Measurements from ENCODE around the gene USP46.

USP46 gene

DNA sequence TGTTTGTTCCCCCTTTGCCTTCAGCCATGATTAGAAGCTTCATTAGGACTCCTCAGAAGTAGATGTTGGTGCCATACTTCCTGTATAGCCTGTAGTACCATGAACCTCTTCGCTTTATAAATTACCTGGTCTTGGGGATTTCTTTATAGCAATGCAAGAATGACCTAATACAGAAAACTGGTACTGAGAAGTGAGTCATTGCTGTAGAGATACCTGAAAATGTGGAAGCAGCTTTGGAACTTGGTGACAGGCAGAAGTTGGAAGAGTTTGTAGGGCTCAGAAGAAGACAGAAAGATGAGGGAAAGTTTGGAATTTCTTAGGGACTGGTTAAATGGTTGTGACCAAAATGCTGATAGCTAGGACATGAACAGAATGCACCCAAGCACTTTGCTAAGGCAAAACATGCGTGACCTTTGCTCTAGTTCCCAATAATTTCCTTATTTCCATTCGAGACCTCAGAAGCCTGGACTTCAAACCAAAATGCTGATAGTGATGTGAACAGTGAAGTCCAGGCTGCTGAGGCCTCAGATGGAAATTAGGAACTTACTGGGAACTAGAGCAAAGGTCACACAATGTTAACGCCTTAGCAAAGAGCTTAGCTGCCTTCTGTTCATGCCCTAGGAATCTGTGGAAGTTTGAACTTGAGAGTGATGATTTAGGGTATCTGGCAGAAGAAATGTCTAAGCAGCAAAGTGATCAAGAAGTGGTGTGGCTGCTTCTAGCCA is 3.0 kb upstream of the USP46 start:
- Histone ChIP-seq H3K9ac (no peak overlapping the region), H4K20me1 (ENCODE audit: insufficient read depth) (no peaks in the 10 kb centered on the region), H3K36me3 (ENCODE audit: insufficient read depth) (no peaks in the 10 kb centered on the region), H3K4me3 (IDR thresholded peaks at IDR 0.05; ENCODE audit: insufficient read depth, low read depth, low read length) (no peak overlapping the region), H3K27ac (no peak overlapping the region), H2AFZ (ENCODE audit: low read depth) (no peak overlapping the region), H3K4me2 (no peak overlapping the region), H3K79me2 (ENCODE audit: insufficient read depth, low read depth) (no peaks in the 10 kb centered on the region), H3K27me3 (ENCODE audit: insufficient read depth, low read depth) (no peaks in the 10 kb centered on the region), H3K4me1 (ENCODE audit: low read depth, poor library complexity, severe bottlenecking) (peaks cover 7% of the 10 kb centered on the region)
- TF ChIP-seq, protein P1, sequence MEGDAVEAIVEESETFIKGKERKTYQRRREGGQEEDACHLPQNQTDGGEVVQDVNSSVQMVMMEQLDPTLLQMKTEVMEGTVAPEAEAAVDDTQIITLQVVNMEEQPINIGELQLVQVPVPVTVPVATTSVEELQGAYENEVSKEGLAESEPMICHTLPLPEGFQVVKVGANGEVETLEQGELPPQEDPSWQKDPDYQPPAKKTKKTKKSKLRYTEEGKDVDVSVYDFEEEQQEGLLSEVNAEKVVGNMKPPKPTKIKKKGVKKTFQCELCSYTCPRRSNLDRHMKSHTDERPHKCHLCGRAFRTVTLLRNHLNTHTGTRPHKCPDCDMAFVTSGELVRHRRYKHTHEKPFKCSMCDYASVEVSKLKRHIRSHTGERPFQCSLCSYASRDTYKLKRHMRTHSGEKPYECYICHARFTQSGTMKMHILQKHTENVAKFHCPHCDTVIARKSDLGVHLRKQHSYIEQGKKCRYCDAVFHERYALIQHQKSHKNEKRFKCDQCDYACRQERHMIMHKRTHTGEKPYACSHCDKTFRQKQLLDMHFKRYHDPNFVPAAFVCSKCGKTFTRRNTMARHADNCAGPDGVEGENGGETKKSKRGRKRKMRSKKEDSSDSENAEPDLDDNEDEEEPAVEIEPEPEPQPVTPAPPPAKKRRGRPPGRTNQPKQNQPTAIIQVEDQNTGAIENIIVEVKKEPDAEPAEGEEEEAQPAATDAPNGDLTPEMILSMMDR (conservative IDR thresholded peaks at IDR 0.05; ENCODE audit: low read depth, low read length) = no peak

DNA sequence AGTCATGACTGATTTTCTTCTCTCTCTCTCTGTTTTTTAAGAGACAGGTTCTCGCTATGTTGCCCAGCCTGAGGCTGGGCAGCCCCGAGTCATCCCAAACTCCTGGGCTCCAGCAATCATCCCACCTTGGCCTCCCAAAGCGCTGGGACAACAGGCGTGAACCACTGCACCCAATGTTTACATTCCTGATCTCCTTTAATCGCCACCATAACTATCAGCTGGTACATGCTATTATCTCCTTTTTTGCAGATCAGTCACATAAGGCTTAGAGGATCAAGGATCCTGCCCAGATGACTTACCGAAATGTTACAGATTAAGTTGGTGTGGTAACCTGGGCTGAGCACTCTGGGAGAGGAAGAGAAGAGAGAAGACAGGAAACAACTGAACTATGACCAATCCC is 1.5 kb upstream of the USP46 start:
- TF ChIP-seq, protein P1 (conservative IDR thresholded peaks at IDR 0.05; ENCODE audit: low read depth, low read length) = no peak
- Histone ChIP-seq H3K9ac (no peak overlapping the region), H2AFZ (ENCODE audit: low read depth) (no peak overlapping the region), H3K4me1 (ENCODE audit: low read depth, poor library complexity, severe bottlenecking) (peaks cover 7% of the 10 kb centered on the region), H3K27ac (no peak overlapping the region), H4K20me1 (ENCODE audit: insufficient read depth) (no peaks in the 10 kb centered on the region), H3K4me2 (peak overlapping the region; percentile 60; the same call in 1 of the 2 replicates), H3K4me3 (IDR thresholded peaks at IDR 0.05; ENCODE audit: insufficient read depth, low read depth, low read length) (peak overlapping the region; percentile 70), H3K36me3 (ENCODE audit: insufficient read depth) (no peaks in the 10 kb centered on the region), H3K27me3 (ENCODE audit: insufficient read depth, low read depth) (no peaks in the 10 kb centered on the region), H3K79me2 (ENCODE audit: insufficient read depth, low read depth) (no peaks in the 10 kb centered on the region)

DNA sequence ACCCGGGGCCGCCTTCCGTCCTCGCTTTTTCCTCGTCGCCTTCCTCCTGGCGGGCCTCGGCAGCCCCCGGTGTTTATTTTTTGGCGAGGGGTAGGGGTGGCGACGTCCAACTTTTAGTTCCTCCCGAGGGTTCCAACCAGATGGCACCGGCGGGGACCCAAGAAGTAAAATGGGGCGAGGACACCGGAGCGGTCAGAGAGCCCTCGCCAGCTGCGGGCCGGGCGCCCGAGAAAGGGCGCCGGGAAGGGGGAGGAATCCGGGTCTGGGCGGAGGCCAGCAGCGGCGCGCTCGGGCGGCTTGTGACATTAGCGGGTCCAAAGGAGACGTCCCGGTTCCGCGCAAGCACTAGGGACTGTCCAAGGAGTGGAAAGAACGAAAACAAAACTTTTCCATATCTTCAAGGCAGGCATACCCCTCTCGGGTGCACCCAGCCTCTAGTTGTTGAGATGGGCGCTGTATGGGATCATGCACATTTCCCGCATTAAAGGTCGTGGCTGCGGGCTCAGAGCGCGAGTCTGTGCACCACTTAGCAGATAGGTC is 691 bp upstream of the USP46 start:
- Histone ChIP-seq H3K9ac (peak overlapping the region; percentile 84), H4K20me1 (ENCODE audit: insufficient read depth) (no peaks in the 10 kb centered on the region), H2AFZ (ENCODE audit: low read depth) (peak overlapping the region; percentile 90), H3K36me3 (ENCODE audit: insufficient read depth) (no peaks in the 10 kb centered on the region), H3K4me3 (IDR thresholded peaks at IDR 0.05; ENCODE audit: insufficient read depth, low read depth, low read length) (peak overlapping the region; percentile 90), H3K4me1 (ENCODE audit: low read depth, poor library complexity, severe bottlenecking) (peaks cover 7% of the 10 kb centered on the region), H3K79me2 (ENCODE audit: insufficient read depth, low read depth) (no peaks in the 10 kb centered on the region), H3K27me3 (ENCODE audit: insufficient read depth, low read depth) (no peaks in the 10 kb centered on the region), H3K27ac (peak overlapping the region; percentile 40; the same call in 1 of the 2 replicates), H3K4me2 (peak overlapping the region; percentile 60; the same call in 1 of the 2 replicates)
- TF ChIP-seq, protein P1 (conservative IDR thresholded peaks at IDR 0.05; ENCODE audit: low read depth, low read length) = no peak

DNA sequence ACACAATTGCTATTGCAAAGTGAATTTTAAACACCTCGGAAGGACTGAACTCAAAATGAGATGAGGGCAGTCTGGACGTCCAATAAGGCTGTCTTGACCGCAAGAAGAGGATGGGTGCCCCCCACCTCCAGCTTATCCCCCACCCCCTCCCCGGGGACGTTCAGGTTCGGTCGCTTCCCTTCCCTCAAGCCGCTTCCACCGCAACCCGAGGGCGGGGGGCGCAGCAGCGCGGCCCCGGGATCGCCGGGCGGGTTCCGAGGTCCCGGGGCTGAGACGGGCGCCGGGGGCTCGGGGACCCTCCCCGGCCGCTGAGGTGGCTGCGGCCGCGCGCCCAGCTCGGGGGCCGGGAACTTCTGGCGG is 480 bp downstream of the USP46 start:
- Histone ChIP-seq H3K4me3 (IDR thresholded peaks at IDR 0.05; ENCODE audit: insufficient read depth, low read depth, low read length) (peak overlapping the region; percentile 76), H3K27me3 (ENCODE audit: insufficient read depth, low read depth) (no peaks in the 10 kb centered on the region), H3K4me2 (peak overlapping the region; percentile 42), H4K20me1 (ENCODE audit: insufficient read depth) (no peaks in the 10 kb centered on the region), H3K79me2 (ENCODE audit: insufficient read depth, low read depth) (no peaks in the 10 kb centered on the region), H3K9ac (peak overlapping the region; percentile 84), H2AFZ (ENCODE audit: low read depth) (peak overlapping the region; percentile 81), H3K27ac (no peak overlapping the region; the same call in 1 of the 2 replicates), H3K36me3 (ENCODE audit: insufficient read depth) (no peaks in the 10 kb centered on the region), H3K4me1 (ENCODE audit: low read depth, poor library complexity, severe bottlenecking) (peaks cover 7% of the 10 kb centered on the region)
- TF ChIP-seq, protein P1 (conservative IDR thresholded peaks at IDR 0.05; ENCODE audit: low read depth, low read length) = no peak
